Endodermal cell (in vitro differentiated cells): Measurements from ENCODE around the gene SIRPD. TPM values are rescaled to one million over a fixed set of nuclear protein-coding genes. Genes with fewer than 3 reads are reported as not detected.
A peak's percentile ranks its signal among the peaks of the same experiment; 100 is the strongest.

Experiments used
- DNase-seq: peaks from one replicate; pipeline ENCODE4 v3.0.0-alpha.2; 2017
- H3K27ac ChIP-seq: 2 replicates; pipeline ENCODE4 v1.5.1; 2013; ENCODE audit warnings: mild to moderate bottlenecking, low read depth, low read length, moderate library complexity
- H3K27me3 ChIP-seq: 2 replicates; pipeline ENCODE4 v1.6.1; 2013; ENCODE audit warnings: mild to moderate bottlenecking, low read length, moderate library complexity; ENCODE audit not compliant: insufficient read depth, control insufficient read depth, poor library complexity, severe bottlenecking
- H3K36me3 ChIP-seq: 2 replicates; pipeline ENCODE4 v1.7.0; 2013; ENCODE audit warnings: mild to moderate bottlenecking, low read length, moderate library complexity; ENCODE audit not compliant: control insufficient read depth, insufficient read depth
- H3K4me1 ChIP-seq: one replicate; pipeline ENCODE4 v1.7.0; 2013; ENCODE audit warnings: low read length; ENCODE audit not compliant: control insufficient read depth, insufficient read depth
- H3K4me3 ChIP-seq: 2 replicates; pipeline ENCODE4 v1.5.1; 2013; ENCODE audit warnings: mild to moderate bottlenecking, low read length, moderate library complexity
- H3K9ac ChIP-seq: 2 replicates; pipeline ENCODE4 v1.6.1; 2013; ENCODE audit warnings: mild to moderate bottlenecking, low read length, moderate library complexity; ENCODE audit not compliant: poor library complexity, severe bottlenecking; ENCODE audit errors: extremely low read depth
- H3K9me3 ChIP-seq: 2 replicates; pipeline ENCODE4 v1.6.1; 2013; ENCODE audit warnings: mild to moderate bottlenecking, low read length, moderate library complexity; ENCODE audit not compliant: control insufficient read depth
- H3K27ac Mint-ChIP-seq: 2 replicates; pipeline ENCODE4 v1.8.0; 2020; ENCODE audit warnings: mixed read lengths
- H3K27me3 Mint-ChIP-seq: 2 replicates; pipeline ENCODE4 v1.8.0; 2021; ENCODE audit warnings: mild to moderate bottlenecking, mixed read lengths; ENCODE audit not compliant: insufficient read depth
- H3K36me3 Mint-ChIP-seq: 2 replicates; pipeline ENCODE4 v1.8.0; 2020; ENCODE audit warnings: low read depth, mixed read lengths
- H3K4me1 Mint-ChIP-seq: 2 replicates; pipeline ENCODE4 v1.8.0; 2020; ENCODE audit warnings: mixed read lengths
- H3K4me3 Mint-ChIP-seq: 2 replicates; pipeline ENCODE4 v1.8.0; 2020; ENCODE audit warnings: mild to moderate bottlenecking, moderate library complexity, mixed read lengths
- H3K9me3 Mint-ChIP-seq: 2 replicates; pipeline ENCODE4 v1.8.0; 2020; ENCODE audit warnings: mild to moderate bottlenecking, mixed read lengths
- WGBS, 2 experiments: methylation state at CpG; one replicate each; pipeline versions ENCODE4 v1.1.5 to v1.1.7; 2013; ENCODE audit warnings: missing lambda C conversion rate in 2 of 2, mixed read lengths in 1 of 2; ENCODE audit not compliant: insufficient coverage in 1 of 2, insufficient read length in 1 of 2; 5-methylcytosine and 5-hydroxymethylcytosine counted together
- total RNA-seq, 2 donors: library from RNA; stranded (reverse); fragmentation: NEBNext Ultra II Directional in 1 of 2; extraction: Animal tissue kit (Norgen Biotek cat#: 25700) in 1 of 2; gene quantifications; 2 replicates in 1 of 2; 3 replicates in 1 of 2; pipeline ENCODE4 v1.2.1, GENCODE V29; 2021
- TF ChIP-seq, protein P1 (sequence below): fragments of 200-600 bp; sonication (generic); conservative IDR thresholded peaks from 2 replicates; pipeline ENCODE4 v1.5.0; 2021; ENCODE audit warnings: antibody characterized with exemption, mild to moderate bottlenecking

Gene SIRPD
- total RNA-seq, 2 donors from 2014 or later: not detected

DNA sequence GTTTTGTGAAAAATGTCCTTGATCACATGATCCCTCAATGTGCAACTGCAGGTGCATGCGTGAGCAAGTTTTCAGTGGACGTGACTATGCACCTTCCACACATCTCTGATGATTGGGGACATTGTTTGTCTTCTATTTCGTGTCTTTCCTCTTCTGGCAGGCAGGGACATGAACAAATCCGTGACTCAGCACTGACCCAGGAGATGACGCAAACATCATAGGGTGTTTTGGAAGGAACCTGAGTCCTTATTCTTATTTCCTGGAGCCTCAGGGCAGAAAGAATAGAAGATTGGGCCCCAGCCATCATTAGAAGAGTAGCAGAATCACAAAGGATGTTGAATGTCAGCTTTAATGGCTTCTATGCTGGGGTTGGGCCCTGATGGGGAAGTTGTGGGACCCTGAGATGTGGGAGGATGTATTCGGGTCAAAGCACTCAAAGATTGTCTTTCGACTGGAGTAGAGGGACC is 11.9 kb upstream of the SIRPD start:
- Histone ChIP-seq H3K4me3 (no peak overlapping the region), H3K36me3 (no peaks in the 10 kb centered on the region), H3K9ac (no peak overlapping the region), H3K27ac (no peak overlapping the region), H3K27me3 (no peaks in the 10 kb centered on the region), H3K9me3 (no peaks in the 10 kb centered on the region), H3K4me1 (no peaks in the 10 kb centered on the region)
- Mint-ChIP-seq H3K36me3 (no peaks in the 10 kb centered on the region), H3K4me3 (no peak overlapping the region), H3K4me1 (no peaks in the 10 kb centered on the region), H3K27ac (no peak overlapping the region), H3K27me3 (peaks cover 4% of the 10 kb centered on the region), H3K9me3 (no peaks in the 10 kb centered on the region)
- TF ChIP-seq, protein P1, sequence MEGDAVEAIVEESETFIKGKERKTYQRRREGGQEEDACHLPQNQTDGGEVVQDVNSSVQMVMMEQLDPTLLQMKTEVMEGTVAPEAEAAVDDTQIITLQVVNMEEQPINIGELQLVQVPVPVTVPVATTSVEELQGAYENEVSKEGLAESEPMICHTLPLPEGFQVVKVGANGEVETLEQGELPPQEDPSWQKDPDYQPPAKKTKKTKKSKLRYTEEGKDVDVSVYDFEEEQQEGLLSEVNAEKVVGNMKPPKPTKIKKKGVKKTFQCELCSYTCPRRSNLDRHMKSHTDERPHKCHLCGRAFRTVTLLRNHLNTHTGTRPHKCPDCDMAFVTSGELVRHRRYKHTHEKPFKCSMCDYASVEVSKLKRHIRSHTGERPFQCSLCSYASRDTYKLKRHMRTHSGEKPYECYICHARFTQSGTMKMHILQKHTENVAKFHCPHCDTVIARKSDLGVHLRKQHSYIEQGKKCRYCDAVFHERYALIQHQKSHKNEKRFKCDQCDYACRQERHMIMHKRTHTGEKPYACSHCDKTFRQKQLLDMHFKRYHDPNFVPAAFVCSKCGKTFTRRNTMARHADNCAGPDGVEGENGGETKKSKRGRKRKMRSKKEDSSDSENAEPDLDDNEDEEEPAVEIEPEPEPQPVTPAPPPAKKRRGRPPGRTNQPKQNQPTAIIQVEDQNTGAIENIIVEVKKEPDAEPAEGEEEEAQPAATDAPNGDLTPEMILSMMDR: no peak
- WGBS, 2 experiments: 91 to 96% methylated on average over 6 to 7 of the region's 7 CpGs
- DNase-seq: no peak

DNA sequence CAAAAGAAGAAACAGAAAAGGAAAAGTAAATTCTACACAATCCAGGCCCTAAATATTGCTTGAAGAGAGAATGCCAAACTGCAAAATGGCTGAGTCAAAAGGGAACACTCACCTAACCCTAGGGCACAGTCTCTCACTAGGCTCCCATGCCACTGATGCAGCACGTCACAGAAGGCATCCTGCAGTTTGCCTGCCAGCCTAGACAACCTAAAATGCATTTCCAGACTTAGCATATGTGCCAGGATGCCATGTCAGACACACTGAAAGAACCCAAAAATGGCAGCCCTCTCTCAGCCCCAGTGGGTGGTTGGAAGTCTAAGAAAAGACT is 10.6 kb upstream of the SIRPD start:
- TF ChIP-seq, protein P1: no peak
- Mint-ChIP-seq H3K27me3 (peaks cover 4% of the 10 kb centered on the region), H3K9me3 (peaks cover 3% of the 10 kb centered on the region), H3K4me3 (no peak overlapping the region), H3K4me1 (no peaks in the 10 kb centered on the region), H3K27ac (no peak overlapping the region), H3K36me3 (no peaks in the 10 kb centered on the region)
- Histone ChIP-seq H3K9ac (no peak overlapping the region), H3K36me3 (no peaks in the 10 kb centered on the region), H3K27ac (no peak overlapping the region), H3K27me3 (no peaks in the 10 kb centered on the region), H3K9me3 (no peaks in the 10 kb centered on the region), H3K4me1 (no peaks in the 10 kb centered on the region), H3K4me3 (no peak overlapping the region)
- 83 to 92% methylated on average over 1 of the region's 1 CpG for WGBS, 2 experiments
- DNase-seq: no peak

DNA sequence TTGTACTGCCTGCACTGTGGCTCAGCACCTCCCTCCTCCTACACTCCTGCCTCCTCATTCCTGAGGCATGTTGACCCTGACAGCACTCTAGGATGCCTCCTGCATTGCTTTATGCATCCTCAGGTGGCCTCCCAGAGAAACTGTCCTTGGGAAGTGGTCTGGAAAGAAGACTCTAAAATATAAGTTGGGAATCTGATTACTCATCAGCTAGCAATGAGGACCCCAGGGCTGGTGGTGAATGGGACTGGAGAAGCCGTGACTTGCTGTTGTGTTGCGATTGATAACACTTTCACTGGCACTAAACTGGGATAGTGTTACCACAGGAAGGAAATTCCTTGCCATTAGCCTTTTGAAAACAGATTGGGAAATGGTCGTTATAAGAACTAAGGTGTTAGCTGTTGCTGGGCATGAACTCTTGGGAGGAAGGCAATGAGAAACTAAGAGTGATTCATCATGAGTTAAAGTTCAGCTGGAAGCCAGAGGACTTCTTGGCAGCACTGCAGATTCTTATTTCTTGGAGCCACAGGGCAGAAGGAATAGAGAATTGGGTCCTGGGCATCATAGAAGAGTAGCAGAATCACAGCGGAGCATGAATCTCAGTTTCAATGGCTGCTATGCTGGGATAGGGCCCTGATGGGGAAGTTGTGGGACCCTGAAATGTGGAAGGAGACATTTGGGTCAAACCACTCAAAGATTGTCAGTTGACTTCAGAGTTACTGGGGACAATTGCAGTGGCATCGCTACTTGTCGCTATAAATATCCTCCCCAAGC is 10.1 kb upstream of the SIRPD start:
- TF ChIP-seq, protein P1: no peak
- no peaks in the 10 kb centered on the region for H3K36me3 ChIP-seq
- WGBS, 2 experiments: 89% methylated on average over 5 to 6 of the region's 6 CpGs
- H3K9me3 Mint-ChIP-seq: peaks cover 3% of the 10 kb centered on the region
- no peak overlapping the region for H3K27ac Mint-ChIP-seq
- H3K36me3 Mint-ChIP-seq: no peaks in the 10 kb centered on the region
- no peaks in the 10 kb centered on the region for H3K4me1 Mint-ChIP-seq
- peak; percentile 72 for DNase-seq
- H3K4me3 Mint-ChIP-seq: no peak overlapping the region
- no peaks in the 10 kb centered on the region for H3K27me3 ChIP-seq
- no peak overlapping the region for H3K27ac ChIP-seq
- no peaks in the 10 kb centered on the region for H3K9me3 ChIP-seq
- no peak overlapping the region for H3K9ac ChIP-seq
- no peak overlapping the region for H3K4me3 ChIP-seq
- H3K4me1 ChIP-seq: no peaks in the 10 kb centered on the region
- H3K27me3 Mint-ChIP-seq: peaks cover 4% of the 10 kb centered on the region
